Mesangial cell (primary cell): ENCODE measurements around the gene GBF1. TPM values are rescaled to one million over a fixed set of nuclear protein-coding genes. Genes with fewer than 3 reads are reported as not detected.

Experiments used
- total RNA-seq: library from RNA; depleted of rRNA; stranded (reverse); fragments of >200 nt; gene quantifications from 2 replicates; pipeline ENCODE4 v1.2.3, GENCODE V29; 2015

The GBF1 gene, protein sequence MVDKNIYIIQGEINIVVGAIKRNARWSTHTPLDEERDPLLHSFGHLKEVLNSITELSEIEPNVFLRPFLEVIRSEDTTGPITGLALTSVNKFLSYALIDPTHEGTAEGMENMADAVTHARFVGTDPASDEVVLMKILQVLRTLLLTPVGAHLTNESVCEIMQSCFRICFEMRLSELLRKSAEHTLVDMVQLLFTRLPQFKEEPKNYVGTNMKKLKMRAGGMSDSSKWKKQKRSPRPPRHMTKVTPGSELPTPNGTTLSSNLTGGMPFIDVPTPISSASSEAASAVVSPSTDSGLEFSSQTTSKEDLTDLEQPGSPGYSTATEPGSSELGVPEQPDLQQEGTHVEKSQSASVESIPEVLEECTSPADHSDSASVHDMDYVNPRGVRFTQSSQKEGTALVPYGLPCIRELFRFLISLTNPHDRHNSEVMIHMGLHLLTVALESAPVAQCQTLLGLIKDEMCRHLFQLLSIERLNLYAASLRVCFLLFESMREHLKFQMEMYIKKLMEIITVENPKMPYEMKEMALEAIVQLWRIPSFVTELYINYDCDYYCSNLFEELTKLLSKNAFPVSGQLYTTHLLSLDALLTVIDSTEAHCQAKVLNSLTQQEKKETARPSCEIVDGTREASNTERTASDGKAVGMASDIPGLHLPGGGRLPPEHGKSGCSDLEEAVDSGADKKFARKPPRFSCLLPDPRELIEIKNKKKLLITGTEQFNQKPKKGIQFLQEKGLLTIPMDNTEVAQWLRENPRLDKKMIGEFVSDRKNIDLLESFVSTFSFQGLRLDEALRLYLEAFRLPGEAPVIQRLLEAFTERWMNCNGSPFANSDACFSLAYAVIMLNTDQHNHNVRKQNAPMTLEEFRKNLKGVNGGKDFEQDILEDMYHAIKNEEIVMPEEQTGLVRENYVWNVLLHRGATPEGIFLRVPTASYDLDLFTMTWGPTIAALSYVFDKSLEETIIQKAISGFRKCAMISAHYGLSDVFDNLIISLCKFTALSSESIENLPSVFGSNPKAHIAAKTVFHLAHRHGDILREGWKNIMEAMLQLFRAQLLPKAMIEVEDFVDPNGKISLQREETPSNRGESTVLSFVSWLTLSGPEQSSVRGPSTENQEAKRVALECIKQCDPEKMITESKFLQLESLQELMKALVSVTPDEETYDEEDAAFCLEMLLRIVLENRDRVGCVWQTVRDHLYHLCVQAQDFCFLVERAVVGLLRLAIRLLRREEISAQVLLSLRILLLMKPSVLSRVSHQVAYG (N-terminal part only)
- total RNA-seq: 46.0 and 46.1 TPM in 2 replicates

DNA sequence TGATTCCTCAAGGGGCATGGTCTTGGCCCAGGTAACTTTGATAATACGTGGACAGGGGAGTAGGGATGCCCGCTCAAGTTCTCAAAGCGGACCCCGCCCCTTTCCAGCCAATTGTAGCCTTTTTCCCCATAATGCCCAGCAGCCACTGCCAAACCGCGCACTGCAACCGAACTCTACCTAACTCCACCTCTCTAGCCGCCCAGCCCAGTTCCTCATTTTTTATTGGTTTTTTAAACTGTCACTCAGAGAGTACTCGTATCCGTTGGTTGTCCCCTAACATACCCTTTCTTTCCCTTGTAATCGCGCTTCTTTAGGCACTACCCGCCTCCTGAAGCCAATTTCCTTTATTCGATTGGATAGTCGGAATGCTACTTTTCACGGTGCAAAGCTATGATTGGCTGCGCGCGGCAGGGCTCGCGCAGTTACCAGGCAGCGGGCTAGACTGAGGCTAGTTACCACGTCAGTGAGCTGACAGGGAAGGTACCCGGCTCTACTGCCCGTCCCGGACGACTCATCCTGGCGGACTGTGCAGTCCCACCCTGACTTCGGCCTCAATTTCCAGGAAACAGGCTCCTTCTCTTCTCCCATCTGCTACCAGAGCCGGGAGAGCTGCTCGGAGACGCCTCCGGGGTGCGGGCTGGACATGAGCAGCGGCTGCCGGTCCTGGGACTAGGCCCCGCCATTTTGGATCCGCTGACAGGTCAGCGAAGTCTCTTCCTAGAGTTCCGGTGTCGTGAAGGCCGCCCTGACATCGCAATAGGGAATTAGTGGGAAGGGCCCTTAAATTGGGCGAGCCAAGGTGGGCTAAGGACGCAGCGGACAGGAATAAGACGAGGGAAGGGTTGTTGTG, at the start of gene GBF1:
GBF1 (plus strand) TSS at position 451 of the 850 bp plus-strand sequence. CDS start 13,407 bp downstream, outside the sequence.

DNA sequence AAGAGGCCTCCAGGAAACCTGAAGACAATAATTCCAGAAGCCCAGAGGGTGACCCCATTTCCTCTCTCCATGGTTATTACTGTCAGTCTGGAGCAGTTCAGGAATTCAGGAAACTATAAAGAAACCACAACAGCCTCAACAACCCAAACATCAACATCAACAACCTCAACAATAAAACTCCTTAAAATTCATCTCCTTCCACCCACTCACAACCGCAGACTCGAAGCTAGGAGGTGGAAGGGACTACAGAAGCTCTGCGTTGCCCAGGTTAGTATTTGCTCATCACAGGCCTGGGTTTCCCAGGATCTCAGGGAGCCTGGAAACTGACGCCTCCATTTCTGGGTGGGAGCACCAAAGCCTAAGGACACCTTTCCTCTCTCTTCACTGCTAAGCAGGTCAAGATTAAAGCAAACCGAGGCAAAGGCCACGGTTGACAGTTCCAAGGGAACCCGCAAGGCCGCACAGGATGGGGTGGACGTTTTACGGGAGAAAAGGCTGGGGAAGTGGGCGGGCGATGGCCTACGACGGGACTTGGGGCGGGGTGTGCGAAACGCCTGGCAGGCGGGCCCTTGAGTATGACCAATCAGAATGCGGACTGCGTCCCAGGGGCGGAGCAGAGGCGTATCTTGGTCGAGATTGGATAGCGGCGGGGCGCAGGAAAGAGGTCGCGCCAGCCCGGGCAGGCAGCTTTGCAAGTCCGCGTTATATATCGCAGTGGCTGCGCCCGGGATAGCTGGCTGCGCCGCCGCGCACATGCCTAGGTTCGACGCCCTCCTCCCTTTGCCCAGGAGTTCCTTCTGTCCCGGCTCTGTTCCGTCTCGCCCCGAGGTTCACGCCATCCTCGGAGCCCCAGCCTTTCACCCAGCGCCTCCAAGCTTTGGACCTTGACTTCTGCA, 19.4 kb upstream of the GBF1 start, which contains the start of gene ELOVL3:
ELOVL3 (plus strand) TSS at position 654 of the 896 bp plus-strand sequence. CDS start 250 bp downstream, outside the sequence.

DNA sequence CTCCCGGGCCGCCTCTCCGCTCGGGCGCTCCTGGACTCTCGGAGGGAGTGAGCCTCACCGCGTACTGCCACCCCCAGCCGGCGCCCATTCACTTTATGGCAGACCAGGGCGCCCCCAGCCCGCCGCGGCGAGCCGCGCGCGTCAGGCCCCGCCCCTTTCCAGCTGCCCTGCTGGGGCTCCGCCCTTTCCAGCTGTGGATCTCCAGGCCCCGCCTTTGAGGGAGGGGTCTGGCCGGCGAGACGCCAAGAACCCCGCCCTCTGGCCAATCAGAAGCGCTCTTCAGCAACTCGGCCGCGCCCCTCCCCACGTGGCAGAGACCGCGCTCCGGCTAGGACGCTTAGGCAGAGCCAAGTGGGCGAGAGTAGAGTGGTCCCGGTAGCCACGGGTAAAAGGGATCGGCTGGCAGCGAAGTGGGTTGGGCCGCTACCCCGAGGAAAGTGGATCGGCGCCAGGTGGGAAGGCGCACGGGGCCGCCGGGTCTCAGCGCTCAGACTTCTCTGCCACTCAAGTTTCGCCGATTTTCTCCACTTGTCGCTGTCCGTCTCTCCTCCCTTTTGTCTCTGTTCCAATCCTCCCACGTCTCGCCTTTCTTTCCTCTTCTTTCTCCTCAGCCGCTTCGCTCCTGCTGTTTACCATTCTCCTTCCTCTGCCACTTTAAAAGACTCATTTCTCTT, 3.8 kb upstream of the GBF1 start, which contains the start of gene PITX3:
PITX3 (minus strand) TSS at position 69 of the 674 bp plus-strand sequence. CDS start 9,432 bp downstream, outside the sequence.

DNA sequence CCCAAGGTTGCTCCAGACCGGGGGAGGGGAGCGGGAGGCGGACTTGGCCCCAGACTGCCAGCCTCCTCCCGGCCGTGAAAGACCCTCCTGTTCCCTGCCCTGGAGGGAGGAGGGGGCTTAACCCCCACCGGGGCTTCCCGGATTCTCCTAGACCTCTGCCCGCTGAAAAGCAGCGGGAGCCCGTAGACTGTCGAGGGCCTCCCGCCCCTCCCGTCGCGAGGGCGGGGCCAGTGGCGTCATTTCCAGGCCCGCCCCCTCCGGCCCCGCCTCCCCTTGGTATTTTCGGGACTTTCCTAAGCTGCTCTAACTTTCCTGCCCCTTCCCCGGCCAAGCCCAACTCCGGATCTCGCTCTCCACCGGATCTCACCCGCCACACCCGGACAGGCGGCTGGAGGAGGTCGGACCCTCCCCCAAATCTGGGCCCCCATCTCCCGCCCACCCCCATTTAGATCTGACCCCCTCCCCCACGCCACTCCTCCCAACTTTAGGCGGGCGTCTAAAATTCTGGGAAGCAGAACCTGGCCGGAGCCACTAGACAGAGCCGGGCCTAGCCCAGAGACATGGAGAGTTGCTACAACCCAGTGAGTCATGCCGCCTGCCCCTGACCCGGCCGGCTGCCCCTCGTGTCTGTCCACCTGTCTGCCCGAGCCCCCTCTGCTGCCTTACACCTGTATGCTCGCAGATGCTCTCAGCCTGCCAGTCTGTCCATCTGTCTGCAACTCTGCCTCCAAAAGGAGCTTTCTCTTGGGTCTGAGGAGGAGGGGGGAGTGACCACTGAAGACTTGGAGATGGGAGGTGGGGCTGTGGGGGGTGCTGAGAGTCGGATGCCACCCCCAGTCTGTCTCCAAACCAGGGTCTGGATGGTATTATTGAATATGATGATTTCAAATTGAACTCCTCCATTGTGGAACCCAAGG, 150.3 kb downstream of the GBF1 start, which contains the start of gene NFKB2:
NFKB2 (plus strand) TSS at position 306 of the 917 bp plus-strand sequence; CDS start at position 561, 255 bp downstream.

DNA sequence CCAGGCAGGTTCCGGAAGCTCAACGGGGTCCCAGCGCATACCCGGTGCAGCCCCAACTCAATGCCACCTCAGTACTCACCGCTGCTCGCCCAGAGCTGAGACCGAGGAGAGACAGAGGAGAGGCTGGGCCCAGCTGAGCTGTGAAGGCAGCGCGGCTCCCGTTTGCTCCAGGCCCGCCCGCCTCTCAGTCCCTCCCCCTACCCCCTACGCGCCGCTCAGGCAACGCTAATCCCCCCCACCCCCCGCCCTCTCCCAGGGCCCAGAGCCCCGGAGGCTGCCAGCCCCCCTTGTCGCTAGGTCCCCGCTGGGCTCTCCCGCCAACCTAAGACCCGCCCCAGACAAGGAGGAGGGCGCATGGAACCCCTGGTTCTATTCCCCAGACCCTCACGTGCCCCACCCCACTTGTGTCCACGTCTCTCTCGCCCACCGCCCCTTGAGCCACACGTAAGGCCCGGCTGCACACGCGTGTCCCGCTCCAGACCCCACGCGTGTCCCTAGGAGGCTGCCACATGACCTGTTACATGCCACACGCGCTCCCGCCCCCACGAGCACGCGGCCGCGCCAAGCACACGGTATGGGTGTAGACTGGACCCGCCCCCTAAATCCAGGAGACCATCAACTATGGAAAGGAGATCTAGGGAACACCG, 173.4 kb downstream of the GBF1 start, which contains the start of gene PSD:
PSD (minus strand) TSS at position 164 of the 647 bp plus-strand sequence. CDS start 1,747 bp downstream, outside the sequence.

DNA sequence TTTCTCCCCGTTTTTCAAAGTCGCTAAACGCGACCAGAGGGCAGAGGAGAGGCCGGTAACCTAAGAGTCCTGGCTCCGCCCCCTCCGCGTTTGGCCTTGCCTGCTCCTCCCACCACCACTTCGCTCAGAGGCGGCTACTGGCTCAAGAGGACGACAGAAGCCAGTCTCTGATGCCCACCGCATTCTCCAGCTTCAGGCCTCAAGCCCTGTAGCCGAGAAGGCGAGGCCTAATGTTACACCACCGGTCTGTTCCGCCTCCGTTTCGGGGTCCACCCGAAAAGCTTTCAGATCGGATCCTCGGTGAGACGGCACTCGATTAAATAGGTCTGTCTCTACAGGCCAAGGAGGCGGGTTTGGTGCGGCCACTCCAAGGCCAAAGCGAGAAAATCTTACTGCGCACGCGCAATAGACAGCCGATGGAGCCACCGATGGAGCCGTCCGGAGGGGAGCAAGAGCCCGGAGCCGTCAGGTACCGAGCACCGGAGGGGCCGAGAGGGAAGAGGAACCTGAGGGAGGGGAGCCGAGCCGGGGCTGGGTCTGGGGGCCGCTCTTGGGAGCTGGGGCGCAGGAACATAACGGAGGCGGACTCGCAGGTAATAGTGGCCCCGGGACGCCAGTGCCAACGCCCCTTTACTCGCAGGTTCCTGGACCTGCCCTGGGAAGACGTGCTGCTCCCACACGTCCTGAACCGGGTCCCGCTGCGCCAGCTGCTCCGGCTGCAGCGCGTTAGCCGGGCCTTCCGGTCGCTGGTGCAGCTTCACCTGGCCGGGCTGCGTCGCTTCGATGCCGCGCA, 175.6 kb downstream of the GBF1 start, which contains the start of gene FBXL15:
FBXL15 (plus strand) TSS at position 123 of the 793 bp plus-strand sequence; CDS start at position 417, 294 bp downstream.

Other genes starting within 250 kb of the GBF1 start
- gene ARMH3, start 189.4 kb upstream of the GBF1 start, total RNA-seq: 6.5 and 9.9 TPM in 2 replicates
- gene HPS6, start 180.2 kb upstream of the GBF1 start, total RNA-seq: 30.2 and 32.3 TPM in 2 replicates
- gene LDB1, start 125.2 kb upstream of the GBF1 start, total RNA-seq: 31.4 and 63.0 TPM in 2 replicates
- gene PPRC1, start 112.5 kb upstream of the GBF1 start, total RNA-seq: 26.1 and 26.7 TPM in 2 replicates
- 28.9 and 77.2 TPM in 2 replicates for gene NOLC1, start 93.1 kb upstream of the GBF1 start, total RNA-seq
- under 0.01 and 0.33 TPM in 2 replicates for gene ELOVL3, start 19.2 kb upstream of the GBF1 start, total RNA-seq
- gene PITX3, start 4.0 kb upstream of the GBF1 start, total RNA-seq: 1.1 and 1.8 TPM in 2 replicates
- gene NFKB2, start 150.2 kb downstream of the GBF1 start, total RNA-seq: 31.7 and 37.0 TPM in 2 replicates
- gene PSD, start 173.3 kb downstream of the GBF1 start, total RNA-seq: 1.6 and 9.3 TPM in 2 replicates
- gene FBXL15, start 175.3 kb downstream of the GBF1 start, total RNA-seq: 20.0 and 26.7 TPM in 2 replicates
- gene CUEDC2, start 187.0 kb downstream of the GBF1 start, total RNA-seq: 60.9 and 80.9 TPM in 2 replicates
- gene C10orf95, start 206.0 kb downstream of the GBF1 start, total RNA-seq: 0.13 and 0.33 TPM in 2 replicates